Vagina (tissue), 2 donors: ENCODE results near the gene TMEM243. TPM values are rescaled to one million over a fixed set of nuclear protein-coding genes. Genes with fewer than 3 reads are reported as not detected.

Experiments
- DNase-seq, 2 donors: peaks; one replicate each; pipeline ENCODE4 v3.0.0-alpha.2; 2017; ENCODE audit errors: extremely low spot score in 2 of 2
- H3K27ac ChIP-seq: fragments of 200-600 bp; sonication (generic); one replicate; pipeline ENCODE4 v1.5.1; 2019
- H3K27me3 ChIP-seq: fragments of 200-600 bp; sonication (generic); one replicate; pipeline ENCODE4 v1.5.1; 2019
- H3K36me3 ChIP-seq, 2 donors: fragments of 200-600 bp; sonication (generic); one replicate each; pipeline ENCODE4 v1.5.1; 2017 to 2019
- H3K4me1 ChIP-seq: fragments of 200-600 bp; sonication (generic); one replicate; pipeline ENCODE4 v1.5.1; 2019
- H3K4me3 ChIP-seq, 2 donors: fragments of 200-600 bp; sonication (generic); 1 replicate in 1 of 2; 2 replicates in 1 of 2; pipeline ENCODE4 v1.5.1; 2016 to 2019
- H3K9me3 ChIP-seq: fragments of 200-600 bp; sonication (generic); one replicate; pipeline ENCODE4 v1.5.1; 2019
- POLR2A ChIP-seq, 2 donors: fragments of 450-650 bp; IDR thresholded peaks; one replicate each; pipeline ENCODE4 v1.6.1; 2017; ENCODE audit warnings: antibody characterized with exemption in 2 of 2, mild to moderate bottlenecking in 2 of 2, moderate library complexity in 2 of 2
- POLR2AphosphoS5 ChIP-seq, 2 donors: sonication (generic); formaldehyde crosslinking; IDR thresholded peaks; one replicate each; pipeline ENCODE4 v1.9.0; 2017; ENCODE audit warnings: antibody characterized with exemption in 2 of 2, mild to moderate bottlenecking in 2 of 2, low read depth in 1 of 2; ENCODE audit not compliant: insufficient read depth in 1 of 2
- intact Hi-C: fragments of 100-400 bp; cut with DNase I; formaldehyde crosslinking; loops from one replicate; pipeline ENCODE4 v1.15.1; 2023
- small RNA-seq: library from RNA; depleted of rRNA; stranded (forward); fragments of <200 nt; gene quantifications from one replicate; pipeline ENCODE3, GENCODE V24; 2016
- total RNA-seq: library from RNA; depleted of rRNA; stranded (reverse); fragments of >200 nt; gene quantifications from one replicate; pipeline ENCODE4 v1.2.3, GENCODE V29; 2016
- TF ChIP-seq, protein P1 (sequence below), 3 experiments: fragments of 450-650 bp in 2 of 3; fragments of 200-600 bp in 1 of 3; sonication (generic) in 1 of 3; IDR thresholded peaks; one replicate each; pipeline ENCODE4 v1.5.1; 2017 to 2019; ENCODE audit warnings: antibody characterized with exemption in 3 of 3, mild to moderate bottlenecking in 2 of 3, moderate library complexity in 2 of 3

The TMEM243 gene
- total RNA-seq, 1 donor from 2014 or later = 36.6 TPM

DNA sequence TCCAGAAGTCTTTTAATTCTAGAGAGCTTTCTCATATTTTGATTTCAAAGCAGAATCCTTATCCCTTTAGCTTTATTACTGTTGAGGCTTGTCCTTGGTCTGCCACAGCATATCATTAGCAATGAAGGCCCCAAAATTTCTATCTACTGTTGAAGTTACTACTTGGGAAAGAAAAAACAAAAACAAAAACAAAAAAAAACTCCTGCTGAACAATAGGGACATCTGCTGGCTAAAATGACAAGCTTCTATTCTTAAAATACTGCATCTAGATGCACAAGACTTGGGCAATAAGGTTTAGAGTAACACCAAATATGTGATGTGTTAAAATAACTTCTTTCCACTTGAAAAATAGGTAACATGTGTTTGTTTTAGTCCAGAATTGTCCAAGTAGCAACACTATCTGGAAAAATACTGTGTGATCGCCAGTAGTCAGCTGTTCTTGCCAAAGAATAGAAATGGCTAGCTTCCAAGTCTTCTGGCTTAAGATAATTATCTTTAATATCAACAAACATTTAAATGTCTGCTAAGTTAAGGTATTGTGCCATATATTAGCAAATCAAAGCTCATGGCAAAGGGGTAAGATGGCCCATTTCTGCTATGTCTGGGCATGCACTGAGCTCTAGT is 71.1 kb downstream of the TMEM243 start:
- Histone ChIP-seq H3K9me3 (no peaks in the 10 kb centered on the region), H3K27me3 (no peaks in the 10 kb centered on the region), H3K4me1 (peaks cover under 1% of the 10 kb centered on the region), H3K27ac (no peak overlapping the region), H3K36me3 (no peaks in the 10 kb centered on the region), H3K4me3 (no peak overlapping the region)
- DNase-seq = no peak
- intact Hi-C loops = no loop called here
- TF ChIP-seq POLR2AphosphoS5 (IDR thresholded peaks at IDR 0.05; ENCODE audit: insufficient read depth in 1 of 2, low read depth in 1 of 2) = no peak
- TF ChIP-seq, protein P1, sequence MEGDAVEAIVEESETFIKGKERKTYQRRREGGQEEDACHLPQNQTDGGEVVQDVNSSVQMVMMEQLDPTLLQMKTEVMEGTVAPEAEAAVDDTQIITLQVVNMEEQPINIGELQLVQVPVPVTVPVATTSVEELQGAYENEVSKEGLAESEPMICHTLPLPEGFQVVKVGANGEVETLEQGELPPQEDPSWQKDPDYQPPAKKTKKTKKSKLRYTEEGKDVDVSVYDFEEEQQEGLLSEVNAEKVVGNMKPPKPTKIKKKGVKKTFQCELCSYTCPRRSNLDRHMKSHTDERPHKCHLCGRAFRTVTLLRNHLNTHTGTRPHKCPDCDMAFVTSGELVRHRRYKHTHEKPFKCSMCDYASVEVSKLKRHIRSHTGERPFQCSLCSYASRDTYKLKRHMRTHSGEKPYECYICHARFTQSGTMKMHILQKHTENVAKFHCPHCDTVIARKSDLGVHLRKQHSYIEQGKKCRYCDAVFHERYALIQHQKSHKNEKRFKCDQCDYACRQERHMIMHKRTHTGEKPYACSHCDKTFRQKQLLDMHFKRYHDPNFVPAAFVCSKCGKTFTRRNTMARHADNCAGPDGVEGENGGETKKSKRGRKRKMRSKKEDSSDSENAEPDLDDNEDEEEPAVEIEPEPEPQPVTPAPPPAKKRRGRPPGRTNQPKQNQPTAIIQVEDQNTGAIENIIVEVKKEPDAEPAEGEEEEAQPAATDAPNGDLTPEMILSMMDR (IDR thresholded peaks at IDR 0.05) = peak in 2 of 3 experiments; percentile 25
- TF ChIP-seq POLR2A (IDR thresholded peaks at IDR 0.05) = no peak

DNA sequence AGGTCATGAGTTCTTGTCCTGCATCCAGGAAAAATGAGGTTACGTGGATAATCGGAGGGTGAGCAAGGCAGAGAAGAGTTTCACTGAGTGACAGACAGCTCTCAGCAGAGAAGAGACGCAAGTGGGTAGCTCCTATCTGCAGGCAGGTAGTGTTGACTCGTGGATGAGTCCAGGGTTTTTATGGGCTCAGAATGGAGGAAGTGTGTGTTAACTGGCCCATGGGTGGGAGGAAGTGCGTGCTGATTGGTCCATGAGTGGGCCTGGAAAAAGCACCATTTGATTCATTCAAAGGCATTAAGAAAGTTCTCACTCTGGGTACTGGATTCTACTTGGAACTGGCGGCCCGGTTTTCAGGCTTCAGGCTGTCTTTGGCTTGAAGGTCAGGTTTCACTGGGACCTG is 72.0 kb downstream of the TMEM243 start:
- no peak for DNase-seq
- Histone ChIP-seq H3K36me3 (no peaks in the 10 kb centered on the region), H3K9me3 (no peaks in the 10 kb centered on the region), H3K4me1 (no peaks in the 10 kb centered on the region), H3K4me3 (no peak overlapping the region), H3K27me3 (no peaks in the 10 kb centered on the region), H3K27ac (no peak overlapping the region)
- intact Hi-C loops = no loop called here
- TF ChIP-seq POLR2A (IDR thresholded peaks at IDR 0.05) (no peak), POLR2AphosphoS5 (IDR thresholded peaks at IDR 0.05; ENCODE audit: insufficient read depth in 1 of 2, low read depth in 1 of 2) (no peak)
- TF ChIP-seq, protein P1 (IDR thresholded peaks at IDR 0.05) = no peak

DNA sequence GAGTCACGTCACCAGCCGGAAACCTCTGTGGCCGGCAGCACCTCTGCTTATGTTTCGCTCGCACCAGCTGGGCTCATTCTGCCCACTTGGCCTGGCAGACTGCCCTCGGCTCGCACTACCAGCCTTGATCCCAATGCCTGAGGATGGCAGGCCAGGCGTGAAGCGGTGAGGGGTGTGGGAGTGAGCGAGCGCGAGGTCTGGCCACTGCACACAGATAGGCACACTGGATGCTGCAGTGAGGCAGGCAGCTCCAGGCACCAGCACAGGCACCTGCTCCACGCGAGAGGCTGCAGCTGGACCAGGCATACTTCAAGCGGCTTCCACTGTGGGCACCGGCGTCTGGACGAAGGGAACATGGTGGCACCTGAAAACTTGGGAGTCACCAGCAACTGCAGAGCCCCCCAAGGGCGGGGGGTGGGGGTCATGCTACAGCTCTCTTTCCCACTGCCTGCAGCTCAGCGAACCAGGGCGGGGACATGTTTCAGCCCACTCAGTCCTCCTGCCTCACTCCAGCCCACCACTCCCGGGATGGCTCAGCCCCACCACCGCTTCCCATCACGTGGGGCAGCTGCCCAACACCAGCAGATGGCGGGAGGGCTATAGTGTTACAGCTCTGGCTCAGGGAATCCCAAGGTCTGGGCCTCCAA is 72.7 kb downstream of the TMEM243 start:
- Histone ChIP-seq H3K27me3 (no peaks in the 10 kb centered on the region), H3K36me3 (no peaks in the 10 kb centered on the region), H3K4me3 (no peak overlapping the region), H3K27ac (no peak overlapping the region), H3K4me1 (no peaks in the 10 kb centered on the region), H3K9me3 (no peaks in the 10 kb centered on the region)
- TF ChIP-seq, protein P1 (IDR thresholded peaks at IDR 0.05) = no peak
- intact Hi-C loops = no loop called here
- no peak for DNase-seq

Small RNA genes lying within 50 kb of the gene (small RNA-seq; reads per million reads assigned to genes)
- gene RF00019 = not detected
- gene RF02271 = not detected

Other genes starting within 250 kb of the TMEM243 start
- gene ELAPOR2, start 160.1 kb downstream of the TMEM243 start, total RNA-seq = 5.6 TPM
- gene DMTF1, start 67.3 kb downstream of the TMEM243 start, total RNA-seq = 86.9 TPM
- gene CROT, start 125.9 kb upstream of the TMEM243 start, total RNA-seq = 38.1 TPM